Kidney epithelial cell (primary cell): Measurements from ENCODE around the gene GCNA. TPM values are rescaled to one million over a fixed set of nuclear protein-coding genes. Genes with fewer than 3 reads are reported as not detected.

Source experiments
- DNase-seq: peaks from one replicate; pipeline ENCODE4 v3.0.0-alpha.2; 2010; ENCODE audit warnings: low read depth
- H3K27me3 ChIP-seq: 2 replicates; pipeline ENCODE4 v1.6.0; 2011; ENCODE audit warnings: low read length; ENCODE audit not compliant: control insufficient read depth, insufficient read depth
- H3K36me3 ChIP-seq: 2 replicates; pipeline ENCODE4 v1.5.1; 2011; ENCODE audit warnings: low read length; ENCODE audit not compliant: control insufficient read depth, insufficient read depth
- H3K4me3 ChIP-seq: 2 replicates; pipeline ENCODE4 v1.5.1; 2011; ENCODE audit warnings: low read depth, mild to moderate bottlenecking, control low read depth, low read length
- CTCF ChIP-seq: IDR thresholded peaks from 2 replicates; pipeline ENCODE4 v1.5.1; 2011; ENCODE audit warnings: mild to moderate bottlenecking, moderate library complexity, low read length, control low read depth, inconsistent platforms; ENCODE audit not compliant: insufficient read depth, poor library complexity, severe bottlenecking
- total RNA-seq: library from RNA; depleted of rRNA; stranded (reverse); fragments of >200 nt; gene quantifications from 2 replicates; pipeline ENCODE4 v1.2.3, GENCODE V29; 2015

The GCNA gene
- total RNA-seq, 1 donor from 2014 or later, result 4.1 TPM

- H3K27me3 ChIP-seq, result no peaks in the 10 kb centered on the region
- no peak for DNase-seq
- no peaks in the 10 kb centered on the region for H3K36me3 ChIP-seq
- peak overlapping the region; percentile 56 for H3K4me3 ChIP-seq
- no peak for TF ChIP-seq CTCF
Measured at GRCh38 chrX:71534773-71535544, 43.3 kb upstream of the GCNA start.

- H3K36me3 ChIP-seq, result no peaks in the 10 kb centered on the region
- TF ChIP-seq CTCF, result no peak
Measured at GRCh38 chrX:71536285-71536684, 42.0 kb upstream of the GCNA start.

GRCh38 chrX:71537743-71538142, 40.5 kb upstream of the GCNA start:
- Histone ChIP-seq H3K36me3 (no peaks in the 10 kb centered on the region), H3K4me3 (no peak overlapping the region), H3K27me3 (no peaks in the 10 kb centered on the region)
- TF ChIP-seq CTCF, result no peak
- DNase-seq, result no peak

More at GRCh38 chrX:71536285-71536684, 42.0 kb upstream of the GCNA start:
- H3K27me3 ChIP-seq, result no peaks in the 10 kb centered on the region
- no peak for DNase-seq
- H3K4me3 ChIP-seq, result peak overlapping the region; percentile 3

GRCh38 chrX:71540801-71541200, 37.4 kb upstream of the GCNA start:
- H3K36me3 ChIP-seq, result no peaks in the 10 kb centered on the region
- no peak for TF ChIP-seq CTCF
- H3K27me3 ChIP-seq, result no peaks in the 10 kb centered on the region
- no peak overlapping the region for H3K4me3 ChIP-seq
- no peak for DNase-seq

GRCh38 chrX:71541210-71542022, 36.8 kb upstream of the GCNA start:
- no peak overlapping the region for H3K4me3 ChIP-seq
- DNase-seq, result no peak
- H3K27me3 ChIP-seq, result no peaks in the 10 kb centered on the region
- H3K36me3 ChIP-seq, result no peaks in the 10 kb centered on the region
- no peak for TF ChIP-seq CTCF

- DNase-seq, result no peak
- H3K36me3 ChIP-seq, result no peaks in the 10 kb centered on the region
- TF ChIP-seq CTCF, result no peak
- H3K4me3 ChIP-seq, result no peak overlapping the region
- no peaks in the 10 kb centered on the region for H3K27me3 ChIP-seq
Measured at GRCh38 chrX:71542411-71542810, 35.8 kb upstream of the GCNA start.
